ENCODE measurements around the gene SINHCAF. TPM values are rescaled to one million over a fixed set of nuclear protein-coding genes. Genes with fewer than 3 reads are reported as not detected.
A peak's percentile ranks its signal among the peaks of the same experiment; 100 is the strongest.
"Not testable (repeated sequence)": the region's sequence is repeated elsewhere in the genome, so short reads cannot be mapped to it uniquely, and the experiment has no call there.

The SINHCAF gene
- total and polyA plus RNA-seq, 2 donors (not counting 1 experiment from before 2014, with no cell fraction given): 13.2 to 16.4 TPM

- H3K36me3 ChIP-seq (ENCODE audit: control insufficient read depth, insufficient read depth, low read length): no peaks in the 10 kb centered on the region
- DNase-seq (ENCODE audit: low read depth in 2 of 2): peak; percentile 61 to 62
- no peak overlapping the region for H3K9ac ChIP-seq (ENCODE audit: insufficient read depth, low read length)
- no peak overlapping the region for H3K27ac ChIP-seq (ENCODE audit: insufficient read depth, low read length)
- no peaks in the 10 kb centered on the region for H3K79me2 ChIP-seq (ENCODE audit: control insufficient read depth, insufficient read depth, low read length)
- no peaks in the 10 kb centered on the region for H3K9me3 ChIP-seq (ENCODE audit: control insufficient read depth, insufficient read depth, low read depth, low read length)
- TF ChIP-seq EZH2 (IDR thresholded peaks at IDR 0.05; ENCODE audit: low read length, missing control alignments) (no peak), CTCF (conservative IDR thresholded peaks at IDR 0.05 in 1 of 2, IDR thresholded peaks at IDR 0.05 in 1 of 2; ENCODE audit: low read depth in 1 of 2, low read length in 2 of 2) (peak; percentile 76 to 86)
- no peak overlapping the region for H2AFZ ChIP-seq (ENCODE audit: low read length)
- H3K27me3 ChIP-seq (ENCODE audit: control insufficient read depth, insufficient read depth, low read length): peaks cover 8% of the 10 kb centered on the region
- H3K4me1 ChIP-seq (ENCODE audit: control insufficient read depth, extremely low read depth, insufficient read depth, low read length): no peaks in the 10 kb centered on the region
- no peaks in the 10 kb centered on the region for H4K20me1 ChIP-seq (ENCODE audit: control insufficient read depth, extremely low read depth, insufficient read depth, low read length)
- peak overlapping the region in 2 of 4 experiments; percentile 18 to 22 for H3K4me3 ChIP-seq (replicated peaks in 1 of 4; ENCODE audit: control extremely low read depth in 1 of 4, insufficient read depth in 1 of 4, low read depth in 3 of 4, low read length in 4 of 4)
- H3K4me2 ChIP-seq (ENCODE audit: extremely low read depth, insufficient read depth, low read length): peak overlapping the region; percentile 51
These were observed 87.1 kb downstream of the SINHCAF start for GRCh38 chr12:31238764-31239387.

- not testable (repeated sequence) for H2AFZ ChIP-seq (ENCODE audit: low read length); H4K20me1 ChIP-seq (ENCODE audit: control insufficient read depth, extremely low read depth, insufficient read depth, low read length); H3K9me3 ChIP-seq (ENCODE audit: control insufficient read depth, insufficient read depth, low read depth, low read length); H3K4me1 ChIP-seq (ENCODE audit: control insufficient read depth, extremely low read depth, insufficient read depth, low read length); H3K79me2 ChIP-seq (ENCODE audit: control insufficient read depth, insufficient read depth, low read length); DNase-seq (ENCODE audit: low read depth in 2 of 2); H3K27me3 ChIP-seq (ENCODE audit: control insufficient read depth, insufficient read depth, low read length); H3K27ac ChIP-seq (ENCODE audit: insufficient read depth, low read length); H3K9ac ChIP-seq (ENCODE audit: insufficient read depth, low read length); H3K36me3 ChIP-seq (ENCODE audit: control insufficient read depth, insufficient read depth, low read length)
- H3K4me3 ChIP-seq (replicated peaks in 1 of 4; ENCODE audit: control extremely low read depth in 1 of 4, insufficient read depth in 1 of 4, low read depth in 3 of 4, low read length in 4 of 4): peak overlapping the region in 2 of 4 experiments; percentile 18 to 22
- H3K4me2 ChIP-seq (ENCODE audit: extremely low read depth, insufficient read depth, low read length): peak overlapping the region; percentile 51
These were observed 87.6 kb downstream of the SINHCAF start for GRCh38 chr12:31238333-31238732.

DNA sequence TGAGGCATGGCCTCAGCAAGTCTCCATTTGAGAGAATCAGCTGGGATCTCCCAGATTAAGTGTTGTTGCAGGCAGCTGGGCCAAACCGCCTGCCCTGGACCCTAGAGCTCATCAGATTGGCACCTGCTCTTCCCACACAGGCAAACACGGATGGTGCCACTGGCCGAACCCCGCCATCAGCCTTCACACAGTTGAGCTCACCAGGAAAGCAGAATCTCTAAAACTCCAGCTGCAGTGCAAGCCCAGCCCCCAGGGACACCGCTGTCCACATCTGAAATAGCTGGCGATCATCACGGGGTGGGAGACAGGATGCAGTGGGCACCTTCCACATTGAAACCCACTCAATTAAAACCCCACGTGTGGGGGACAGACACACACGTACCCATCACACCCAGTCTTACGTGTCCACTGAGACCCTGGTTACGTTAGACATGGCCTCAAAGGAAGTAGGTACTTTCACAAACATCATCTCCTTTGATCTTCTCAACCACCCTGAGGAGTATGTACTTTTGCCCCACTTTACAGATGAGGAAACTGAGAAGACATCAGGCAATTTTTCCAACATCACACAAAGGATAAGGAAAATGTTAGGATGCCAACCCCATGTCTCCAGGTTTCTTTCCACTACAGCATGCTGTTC is 88.8 kb downstream of the SINHCAF start:
- Histone ChIP-seq H3K4me3 (replicated peaks in 1 of 4; ENCODE audit: control extremely low read depth in 1 of 4, insufficient read depth in 1 of 4, low read depth in 3 of 4, low read length in 4 of 4) (no peak overlapping the region), H2AFZ (ENCODE audit: low read length) (no peak overlapping the region), H3K4me1 (ENCODE audit: control insufficient read depth, extremely low read depth, insufficient read depth, low read length) (no peaks in the 10 kb centered on the region), H3K9me3 (ENCODE audit: control insufficient read depth, insufficient read depth, low read depth, low read length) (no peaks in the 10 kb centered on the region), H4K20me1 (ENCODE audit: control insufficient read depth, extremely low read depth, insufficient read depth, low read length) (no peaks in the 10 kb centered on the region), H3K9ac (ENCODE audit: insufficient read depth, low read length) (no peak overlapping the region), H3K4me2 (ENCODE audit: extremely low read depth, insufficient read depth, low read length) (no peak overlapping the region), H3K27ac (ENCODE audit: insufficient read depth, low read length) (no peak overlapping the region), H3K79me2 (ENCODE audit: control insufficient read depth, insufficient read depth, low read length) (no peaks in the 10 kb centered on the region), H3K27me3 (ENCODE audit: control insufficient read depth, insufficient read depth, low read length) (peaks cover 10% of the 10 kb centered on the region), H3K36me3 (ENCODE audit: control insufficient read depth, insufficient read depth, low read length) (no peaks in the 10 kb centered on the region)
- no peak for TF ChIP-seq EZH2 (IDR thresholded peaks at IDR 0.05; ENCODE audit: low read length, missing control alignments)
- no peak for TF ChIP-seq CTCF (conservative IDR thresholded peaks at IDR 0.05 in 1 of 2, IDR thresholded peaks at IDR 0.05 in 1 of 2; ENCODE audit: low read depth in 1 of 2, low read length in 2 of 2)
- DNase-seq (ENCODE audit: low read depth in 2 of 2): no peak
